DLD1 (cell line): Measurements from ENCODE around the gene ADCY2.

Source experiments
- in situ Hi-C: cut with HindIII; loops from 2 replicates; pipeline ENCODE4 v1.10.0; 2017; ENCODE audit warnings: low sequenced_read_pairs

ADCY2 gene

GRCh38 chr5:7435503-7435902, 39.6 kb downstream of the ADCY2 start:
- in situ Hi-C loops: no loop called here

GRCh38 chr5:7436521-7436920, 40.6 kb downstream of the ADCY2 start:
- in situ Hi-C loops: no loop called here

GRCh38 chr5:7437836-7438235, 41.9 kb downstream of the ADCY2 start:
- in situ Hi-C loops: no loop called here

GRCh38 chr5:7445068-7445467, 49.1 kb downstream of the ADCY2 start:
- in situ Hi-C loops: no loop called here

- in situ Hi-C loops: no loop called here
Observed at GRCh38 chr5:7445831-7446230, 49.9 kb downstream of the ADCY2 start.

- in situ Hi-C loops: no loop called here
Observed at GRCh38 chr5:7446913-7447312, 51.0 kb downstream of the ADCY2 start.

GRCh38 chr5:7453947-7454346, 58.0 kb downstream of the ADCY2 start:
- in situ Hi-C loops: no loop called here

- in situ Hi-C loops: no loop called here
Observed at GRCh38 chr5:7456206-7456605, 60.3 kb downstream of the ADCY2 start.

- in situ Hi-C loops: no loop called here
Observed at GRCh38 chr5:7461371-7461770, 65.4 kb downstream of the ADCY2 start.

GRCh38 chr5:7462758-7463157, 66.8 kb downstream of the ADCY2 start:
- in situ Hi-C loops: no loop called here

- in situ Hi-C loops: no loop called here
Observed at GRCh38 chr5:7464182-7464581, 68.2 kb downstream of the ADCY2 start.

GRCh38 chr5:7467179-7467578, 71.2 kb downstream of the ADCY2 start:
- in situ Hi-C loops: no loop called here

- in situ Hi-C loops: no loop called here
Observed at GRCh38 chr5:7468742-7469141, 72.8 kb downstream of the ADCY2 start.

GRCh38 chr5:7471710-7472109, 75.8 kb downstream of the ADCY2 start:
- in situ Hi-C loops: no loop called here

GRCh38 chr5:7473115-7473514, 77.2 kb downstream of the ADCY2 start:
- in situ Hi-C loops: no loop called here

GRCh38 chr5:7473668-7474215, 77.8 kb downstream of the ADCY2 start:
- in situ Hi-C loops: no loop called here

GRCh38 chr5:7474821-7475403, 79.0 kb downstream of the ADCY2 start:
- in situ Hi-C loops: no loop called here

GRCh38 chr5:7478459-7478858, 82.5 kb downstream of the ADCY2 start:
- in situ Hi-C loops: no loop called here

- in situ Hi-C loops: no loop called here
Observed at GRCh38 chr5:7488734-7489133, 92.8 kb downstream of the ADCY2 start.

GRCh38 chr5:7492371-7492770, 96.4 kb downstream of the ADCY2 start:
- in situ Hi-C loops: no loop called here

- in situ Hi-C loops: no loop called here
Observed at GRCh38 chr5:7493081-7493480, 97.1 kb downstream of the ADCY2 start.

GRCh38 chr5:7493622-7494021, 97.7 kb downstream of the ADCY2 start:
- in situ Hi-C loops: no loop called here

- in situ Hi-C loops: no loop called here
Observed at GRCh38 chr5:7494481-7495130, 98.7 kb downstream of the ADCY2 start.
